ENCODE results near the gene REXO1.

DNA sequence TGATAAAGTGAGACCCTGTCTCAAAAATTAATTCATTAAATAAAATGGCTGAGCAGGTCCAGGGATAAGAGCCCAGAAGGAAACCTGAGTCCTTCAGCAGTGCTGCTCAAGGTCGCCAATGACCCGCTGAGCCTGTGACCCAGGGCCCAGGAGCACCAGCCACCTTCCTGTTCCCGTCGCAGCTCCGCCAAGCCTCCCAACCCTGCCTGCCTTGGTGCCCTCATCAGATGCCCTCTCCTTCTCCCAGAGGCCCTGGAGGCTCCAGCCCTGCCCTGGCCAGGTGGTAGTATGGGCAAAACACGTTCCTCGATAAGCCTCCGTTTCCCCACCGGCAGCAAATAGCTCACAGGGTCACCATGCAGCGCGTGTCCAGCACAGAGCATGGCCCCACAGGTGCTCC lies 2.6 kb downstream of the REXO1 start:
- TF ChIP-seq, protein P1, sequence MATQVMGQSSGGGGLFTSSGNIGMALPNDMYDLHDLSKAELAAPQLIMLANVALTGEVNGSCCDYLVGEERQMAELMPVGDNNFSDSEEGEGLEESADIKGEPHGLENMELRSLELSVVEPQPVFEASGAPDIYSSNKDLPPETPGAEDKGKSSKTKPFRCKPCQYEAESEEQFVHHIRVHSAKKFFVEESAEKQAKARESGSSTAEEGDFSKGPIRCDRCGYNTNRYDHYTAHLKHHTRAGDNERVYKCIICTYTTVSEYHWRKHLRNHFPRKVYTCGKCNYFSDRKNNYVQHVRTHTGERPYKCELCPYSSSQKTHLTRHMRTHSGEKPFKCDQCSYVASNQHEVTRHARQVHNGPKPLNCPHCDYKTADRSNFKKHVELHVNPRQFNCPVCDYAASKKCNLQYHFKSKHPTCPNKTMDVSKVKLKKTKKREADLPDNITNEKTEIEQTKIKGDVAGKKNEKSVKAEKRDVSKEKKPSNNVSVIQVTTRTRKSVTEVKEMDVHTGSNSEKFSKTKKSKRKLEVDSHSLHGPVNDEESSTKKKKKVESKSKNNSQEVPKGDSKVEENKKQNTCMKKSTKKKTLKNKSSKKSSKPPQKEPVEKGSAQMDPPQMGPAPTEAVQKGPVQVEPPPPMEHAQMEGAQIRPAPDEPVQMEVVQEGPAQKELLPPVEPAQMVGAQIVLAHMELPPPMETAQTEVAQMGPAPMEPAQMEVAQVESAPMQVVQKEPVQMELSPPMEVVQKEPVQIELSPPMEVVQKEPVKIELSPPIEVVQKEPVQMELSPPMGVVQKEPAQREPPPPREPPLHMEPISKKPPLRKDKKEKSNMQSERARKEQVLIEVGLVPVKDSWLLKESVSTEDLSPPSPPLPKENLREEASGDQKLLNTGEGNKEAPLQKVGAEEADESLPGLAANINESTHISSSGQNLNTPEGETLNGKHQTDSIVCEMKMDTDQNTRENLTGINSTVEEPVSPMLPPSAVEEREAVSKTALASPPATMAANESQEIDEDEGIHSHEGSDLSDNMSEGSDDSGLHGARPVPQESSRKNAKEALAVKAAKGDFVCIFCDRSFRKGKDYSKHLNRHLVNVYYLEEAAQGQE (IDR thresholded peaks at IDR 0.05; ENCODE audit: insufficient read depth in 1 of 2, low read depth in 2 of 2, low read length in 2 of 2) = no peak
- TF ChIP-seq SIN3A (IDR thresholded peaks at IDR 0.05; ENCODE audit: borderline replicate concordance, insufficient read depth, low read length) (no peak), POLR2AphosphoS5 (IDR thresholded peaks at IDR 0.05; ENCODE audit: low read depth, low read length) (no peak), TAF1 (IDR thresholded peaks at IDR 0.05; ENCODE audit: borderline replicate concordance, insufficient read depth, low read length) (no peak)

Measured in PFSK-1 (cell line).